Gastroesophageal sphincter (tissue), 4 donors: ENCODE results near the gene FRMD3. TPM values are rescaled to one million over a fixed set of nuclear protein-coding genes. Genes with fewer than 3 reads are reported as not detected.

ENCODE experiments used
- ATAC-seq: fragments of 150-250 bp; one replicate; pipeline ENCODE4 v1.9.1; 2016; ENCODE audit warnings: mild to moderate bottlenecking, moderate library complexity
- H3K27ac ChIP-seq, 4 donors: fragments of 200-600 bp; sonication (generic) in 3 of 4; 1 replicate in 3 of 4; 2 replicates in 1 of 4; pipeline ENCODE4 v1.5.1; 2016 to 2019
- H3K27me3 ChIP-seq: fragments of 200-600 bp; sonication (generic); one replicate; pipeline ENCODE4 v1.5.1; 2019
- H3K36me3 ChIP-seq, 2 donors: fragments of 200-600 bp; sonication (generic); one replicate each; pipeline ENCODE4 v1.5.1; 2019; ENCODE audit warnings: control low read depth in 1 of 2
- H3K4me1 ChIP-seq, 3 donors: fragments of 200-600 bp; sonication (generic); 1 replicate in 2 of 3; 2 replicates in 1 of 3; pipeline ENCODE4 v1.5.1; 2016 to 2019; ENCODE audit warnings: control low read depth in 2 of 3
- H3K4me3 ChIP-seq, 2 donors: fragments of 200-600 bp; sonication (generic); one replicate each; pipeline ENCODE4 v1.5.1; 2019; ENCODE audit warnings: mild to moderate bottlenecking in 1 of 2, moderate library complexity in 1 of 2
- H3K9me3 ChIP-seq, 3 donors: fragments of 200-600 bp; sonication (generic); one replicate each; pipeline ENCODE4 v1.5.1; 2017 to 2019; ENCODE audit warnings: control low read depth in 2 of 3
- CTCF ChIP-seq, 4 experiments: fragments of 200-600 bp in 2 of 4; fragments of 450-650 bp in 2 of 4; sonication (generic) in 1 of 4; IDR thresholded peaks; one replicate each; pipeline ENCODE4 v1.5.1; 2017 to 2019; ENCODE audit warnings: antibody characterized with exemption in 4 of 4, mild to moderate bottlenecking in 2 of 4, moderate library complexity in 2 of 4
- EP300 ChIP-seq: sonication (generic); formaldehyde crosslinking; IDR thresholded peaks from one replicate; pipeline ENCODE4 v1.6.1; 2017; ENCODE audit warnings: antibody characterized with exemption, mild to moderate bottlenecking
- POLR2A ChIP-seq, 2 donors: fragments of 450-650 bp; IDR thresholded peaks; one replicate each; pipeline ENCODE4 v1.6.1; 2017; ENCODE audit warnings: antibody characterized with exemption in 2 of 2, mild to moderate bottlenecking in 2 of 2, moderate library complexity in 1 of 2
- POLR2AphosphoS5 ChIP-seq: sonication (generic); formaldehyde crosslinking; IDR thresholded peaks from one replicate; pipeline ENCODE4 v1.6.1; 2017; ENCODE audit warnings: antibody characterized with exemption
- WGBS, 2 donors: methylation state at CpG; one replicate each; pipeline ENCODE4 v1.1.5; 2018; ENCODE audit warnings: low coverage in 1 of 2; 5-methylcytosine and 5-hydroxymethylcytosine counted together
- total RNA-seq, 4 donors: library from RNA; depleted of rRNA; stranded (reverse); fragments of >200 nt; gene quantifications; one replicate each; pipeline ENCODE4 v1.1.0, GENCODE V29; 2016

Gene FRMD3
- total RNA-seq, 4 donors from 2014 or later: 6.8 to 15.1 (median 11.3) TPM

- TF ChIP-seq CTCF (IDR thresholded peaks at IDR 0.05) (no peak), POLR2A (IDR thresholded peaks at IDR 0.05) (no peak), EP300 (no peak), POLR2AphosphoS5 (no peak)
- ATAC-seq: no peak
- WGBS, 2 donors: 74 to 80% methylated on average over 3 of the region's 3 CpGs
- Histone ChIP-seq H3K9me3 (no peaks in the 10 kb centered on the region), H3K4me1 (no peaks in the 10 kb centered on the region), H3K36me3 (no peaks in the 10 kb centered on the region), H3K4me3 (no peak overlapping the region), H3K27ac (no peak overlapping the region), H3K27me3 (no peaks in the 10 kb centered on the region)
These were observed 197.8 kb downstream of the FRMD3 start for GRCh38 chr9:83340451-83340850.

- H3K9me3 ChIP-seq: no peaks in the 10 kb centered on the region
- H3K4me3 ChIP-seq: no peak overlapping the region
- H3K27me3 ChIP-seq: no peaks in the 10 kb centered on the region
- no peak for ATAC-seq
- no peak for TF ChIP-seq POLR2AphosphoS5
- TF ChIP-seq CTCF (IDR thresholded peaks at IDR 0.05): no peak
- TF ChIP-seq EP300: no peak
- no peak for TF ChIP-seq POLR2A (IDR thresholded peaks at IDR 0.05)
- no CpG with 5 or more reads among the region's 1 CpG for WGBS, 2 donors
- peaks cover 0 to 4% (median 0%) of the 10 kb centered on the region in 3 donors for H3K4me1 ChIP-seq
- no peak overlapping the region for H3K27ac ChIP-seq
- H3K36me3 ChIP-seq: no peaks in the 10 kb centered on the region
These were observed 198.8 kb downstream of the FRMD3 start for GRCh38 chr9:83339435-83339834.

- H3K27me3 ChIP-seq: no peaks in the 10 kb centered on the region
- 62 to 73% methylated on average over 1 of the region's 1 CpG for WGBS, 2 donors
- H3K36me3 ChIP-seq: no peaks in the 10 kb centered on the region
These were observed 201.5 kb downstream of the FRMD3 start for GRCh38 chr9:83336706-83337105.

GRCh38 chr9:83334320-83334719, 203.9 kb downstream of the FRMD3 start:
- peak; percentile 91 for ATAC-seq
- WGBS, 2 donors: 3 to 17% methylated on average over 2 to 4 of the region's 4 CpGs
- TF ChIP-seq POLR2AphosphoS5 (no peak), EP300 (no peak), POLR2A (IDR thresholded peaks at IDR 0.05) (no peak), CTCF (IDR thresholded peaks at IDR 0.05) (peak; percentile 86 to 93 (median 88))
- Histone ChIP-seq H3K27me3 (no peaks in the 10 kb centered on the region), H3K4me3 (no peak overlapping the region), H3K27ac (no peak overlapping the region), H3K4me1 (peaks cover 0 to 9% (median 0%) of the 10 kb centered on the region in 3 donors), H3K36me3 (no peaks in the 10 kb centered on the region), H3K9me3 (no peaks in the 10 kb centered on the region)

More at GRCh38 chr9:83336706-83337105, 201.5 kb downstream of the FRMD3 start:
- TF ChIP-seq CTCF (IDR thresholded peaks at IDR 0.05) (no peak), EP300 (no peak), POLR2AphosphoS5 (no peak), POLR2A (IDR thresholded peaks at IDR 0.05) (no peak)
- Histone ChIP-seq H3K4me1 (peaks cover 0 to 9% (median 0%) of the 10 kb centered on the region in 3 donors), H3K27ac (no peak overlapping the region), H3K4me3 (no peak overlapping the region), H3K9me3 (no peaks in the 10 kb centered on the region)
- ATAC-seq: no peak

GRCh38 chr9:83330207-83331196, 207.7 kb downstream of the FRMD3 start:
- H3K4me3 ChIP-seq: no peak overlapping the region
- H3K27ac ChIP-seq: no peak overlapping the region
- H3K36me3 ChIP-seq: no peaks in the 10 kb centered on the region
- no peaks in the 10 kb centered on the region for H3K9me3 ChIP-seq
- TF ChIP-seq POLR2AphosphoS5 (no peak), POLR2A (IDR thresholded peaks at IDR 0.05) (no peak), EP300 (no peak), CTCF (IDR thresholded peaks at IDR 0.05) (no peak)
- no peaks in the 10 kb centered on the region for H3K27me3 ChIP-seq
- 95 to 99% methylated on average over 6 to 7 of the region's 8 CpGs for WGBS, 2 donors
- ATAC-seq: no peak
- H3K4me1 ChIP-seq: peaks cover 0 to 9% (median 0%) of the 10 kb centered on the region in 3 donors
